Endothelial cell (in vitro differentiated cells): Measurements from ENCODE around the gene GAB2. TPM values are rescaled to one million over a fixed set of nuclear protein-coding genes. Genes with fewer than 3 reads are reported as not detected.

Experiments used
- DNase-seq: peaks from one replicate; pipeline ENCODE4 v3.0.0; 2021; ENCODE audit warnings: low spot score
- H3K27ac Mint-ChIP-seq: one replicate; pipeline ENCODE4 v1.8.0; 2021; ENCODE audit warnings: mixed read lengths, inconsistent platforms; ENCODE audit not compliant: unreplicated experiment
- H3K27me3 Mint-ChIP-seq: one replicate; pipeline ENCODE4 v1.8.0; 2021; ENCODE audit warnings: mild to moderate bottlenecking, moderate library complexity, mixed read lengths, inconsistent platforms; ENCODE audit not compliant: unreplicated experiment
- H3K36me3 Mint-ChIP-seq: one replicate; pipeline ENCODE4 v1.8.0; 2021; ENCODE audit warnings: mild to moderate bottlenecking, low read depth, mixed read lengths, inconsistent platforms; ENCODE audit not compliant: unreplicated experiment
- H3K4me1 Mint-ChIP-seq: one replicate; pipeline ENCODE4 v1.8.0; 2021; ENCODE audit warnings: mild to moderate bottlenecking, mixed read lengths, inconsistent platforms; ENCODE audit not compliant: unreplicated experiment
- H3K4me3 Mint-ChIP-seq: one replicate; pipeline ENCODE4 v1.8.0; 2021; ENCODE audit warnings: mild to moderate bottlenecking, mixed read lengths, inconsistent platforms; ENCODE audit not compliant: unreplicated experiment
- H3K9me3 Mint-ChIP-seq: one replicate; pipeline ENCODE4 v1.8.0; 2021; ENCODE audit warnings: mixed read lengths, inconsistent platforms; ENCODE audit not compliant: unreplicated experiment
- total RNA-seq: library from RNA; stranded (reverse); fragmentation: NEBNext Ultra II Directional; extraction: Animal tissue kit (Norgen Biotek cat#: 25700); gene quantifications from one replicate; pipeline ENCODE4 v1.2.1, GENCODE V29; 2021; ENCODE audit not compliant: unreplicated experiment
- TF ChIP-seq, protein P1 (sequence below): fragments of 200-600 bp; sonication (generic); IDR thresholded peaks from one replicate; pipeline ENCODE4 v1.5.0; 2021; ENCODE audit warnings: antibody characterized with exemption; ENCODE audit not compliant: unreplicated experiment

Gene GAB2
- total RNA-seq, 1 donor from 2014 or later, result 81.0 TPM

DNA sequence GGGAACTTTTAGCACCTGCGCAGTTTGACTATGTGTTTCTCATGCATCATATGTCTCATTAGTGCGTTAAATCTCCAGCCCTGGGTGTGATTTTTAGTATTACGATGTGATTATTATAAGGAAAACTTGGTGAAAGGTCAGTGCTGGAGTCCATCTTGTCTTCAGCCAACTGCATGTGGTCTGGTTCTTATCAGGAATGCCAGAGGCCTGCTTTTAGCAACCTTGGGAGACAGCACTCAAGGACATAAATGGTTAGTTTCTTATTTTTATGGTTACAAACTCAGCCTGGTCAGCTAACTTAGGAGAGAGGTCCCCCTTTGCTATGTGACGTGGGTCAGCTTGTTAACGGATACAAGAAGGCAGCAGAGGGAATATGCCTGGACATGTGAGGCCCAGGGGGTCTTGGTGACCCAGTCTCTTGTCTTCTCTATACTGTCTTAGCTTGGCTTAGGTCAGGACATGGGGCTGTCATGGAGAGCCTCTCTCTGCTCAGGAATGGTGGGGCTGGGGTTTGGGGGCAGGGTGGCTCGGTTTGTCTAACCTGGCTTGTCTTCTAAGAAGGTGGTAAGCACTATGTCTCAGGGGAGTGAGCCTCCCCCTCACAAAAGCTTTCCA, 250.7 kb downstream of the GAB2 start:
- H3K27ac Mint-ChIP-seq, result no peak overlapping the region
- peaks cover 3% of the 10 kb centered on the region for H3K27me3 Mint-ChIP-seq
- TF ChIP-seq, protein P1, sequence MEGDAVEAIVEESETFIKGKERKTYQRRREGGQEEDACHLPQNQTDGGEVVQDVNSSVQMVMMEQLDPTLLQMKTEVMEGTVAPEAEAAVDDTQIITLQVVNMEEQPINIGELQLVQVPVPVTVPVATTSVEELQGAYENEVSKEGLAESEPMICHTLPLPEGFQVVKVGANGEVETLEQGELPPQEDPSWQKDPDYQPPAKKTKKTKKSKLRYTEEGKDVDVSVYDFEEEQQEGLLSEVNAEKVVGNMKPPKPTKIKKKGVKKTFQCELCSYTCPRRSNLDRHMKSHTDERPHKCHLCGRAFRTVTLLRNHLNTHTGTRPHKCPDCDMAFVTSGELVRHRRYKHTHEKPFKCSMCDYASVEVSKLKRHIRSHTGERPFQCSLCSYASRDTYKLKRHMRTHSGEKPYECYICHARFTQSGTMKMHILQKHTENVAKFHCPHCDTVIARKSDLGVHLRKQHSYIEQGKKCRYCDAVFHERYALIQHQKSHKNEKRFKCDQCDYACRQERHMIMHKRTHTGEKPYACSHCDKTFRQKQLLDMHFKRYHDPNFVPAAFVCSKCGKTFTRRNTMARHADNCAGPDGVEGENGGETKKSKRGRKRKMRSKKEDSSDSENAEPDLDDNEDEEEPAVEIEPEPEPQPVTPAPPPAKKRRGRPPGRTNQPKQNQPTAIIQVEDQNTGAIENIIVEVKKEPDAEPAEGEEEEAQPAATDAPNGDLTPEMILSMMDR, result no peak
- peaks cover 13% of the 10 kb centered on the region for H3K4me1 Mint-ChIP-seq
- no peak overlapping the region for H3K4me3 Mint-ChIP-seq
- no peaks in the 10 kb centered on the region for H3K9me3 Mint-ChIP-seq
- peaks cover 8% of the 10 kb centered on the region for H3K36me3 Mint-ChIP-seq
- no peak for DNase-seq

Other genes starting within 250 kb of the GAB2 start
- gene KCTD21, start 229.2 kb downstream of the GAB2 start, total RNA-seq, result 11.4 TPM
- 26.0 TPM for gene USP35, start 228.9 kb downstream of the GAB2 start, total RNA-seq
- gene NARS2, start 157.0 kb upstream of the GAB2 start, total RNA-seq, result 16.2 TPM